SW 1271 (cell line): ENCODE data around the gene INSYN2B.

Source experiments
- DNase-seq, 2 experiments: peaks; one replicate each; lab custom pipeline; 2025; lab: John Stamatoyannopoulos, UW

INSYN2B gene

DNA sequence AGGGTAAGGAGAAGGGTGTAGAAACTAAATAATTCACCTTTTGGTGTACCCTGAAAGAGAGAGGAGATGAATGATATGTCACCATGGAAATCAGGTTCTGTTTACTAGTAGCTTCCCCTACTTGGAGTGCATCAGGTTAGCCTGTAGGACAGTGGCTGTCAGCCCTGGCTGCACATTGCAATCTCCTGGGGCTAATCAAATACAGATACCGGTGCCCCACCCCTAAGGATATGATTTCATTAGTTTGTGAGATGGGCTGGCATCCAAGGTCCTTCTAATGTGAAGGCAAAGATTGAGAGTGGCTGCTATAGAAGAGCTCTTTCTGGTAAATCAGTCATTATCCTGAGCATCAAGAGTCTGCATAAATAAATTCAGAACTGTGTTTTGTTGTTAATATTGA, 47.2 kb downstream of the INSYN2B start:
- no peak for DNase-seq

DNA sequence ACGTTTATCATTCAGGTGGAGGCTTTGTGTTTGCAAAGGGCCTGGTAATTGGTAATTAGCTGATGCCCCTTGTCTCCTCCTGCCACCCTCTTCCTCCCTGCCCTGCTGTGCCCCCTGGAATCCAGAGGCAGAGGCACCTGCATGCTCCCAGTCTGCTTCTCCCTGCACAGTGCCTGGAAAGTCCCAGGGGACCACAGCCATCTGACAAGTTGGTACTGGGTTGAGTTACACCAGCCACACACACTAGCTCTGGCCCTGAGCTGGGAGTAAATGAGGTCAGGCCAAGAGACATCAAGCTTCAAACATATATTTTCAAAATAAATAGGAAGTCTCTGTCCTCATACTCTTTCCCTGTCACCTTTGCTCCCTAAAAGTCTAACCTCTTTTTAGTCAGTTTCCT, 56.3 kb downstream of the INSYN2B start:
- DNase-seq: no peak

DNA sequence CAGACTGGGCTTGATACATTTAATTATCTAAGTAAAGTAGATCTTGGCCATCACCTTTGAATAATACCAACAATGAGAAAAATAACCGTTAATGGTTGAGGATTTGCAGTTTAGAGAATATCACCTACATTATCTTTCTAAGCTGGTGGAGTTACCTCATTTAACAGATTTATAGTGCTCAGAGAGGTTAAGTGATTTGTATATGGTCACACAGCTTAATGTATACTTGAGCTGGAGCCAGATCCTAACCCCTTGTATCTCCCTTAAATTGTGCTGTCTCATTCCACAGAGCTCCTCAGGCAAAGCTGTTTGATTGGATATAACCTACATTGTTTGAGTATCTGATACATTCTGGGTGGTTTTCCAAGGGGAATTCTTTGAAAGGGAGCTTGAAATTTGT, 57.8 kb downstream of the INSYN2B start:
- no peak for DNase-seq

DNA sequence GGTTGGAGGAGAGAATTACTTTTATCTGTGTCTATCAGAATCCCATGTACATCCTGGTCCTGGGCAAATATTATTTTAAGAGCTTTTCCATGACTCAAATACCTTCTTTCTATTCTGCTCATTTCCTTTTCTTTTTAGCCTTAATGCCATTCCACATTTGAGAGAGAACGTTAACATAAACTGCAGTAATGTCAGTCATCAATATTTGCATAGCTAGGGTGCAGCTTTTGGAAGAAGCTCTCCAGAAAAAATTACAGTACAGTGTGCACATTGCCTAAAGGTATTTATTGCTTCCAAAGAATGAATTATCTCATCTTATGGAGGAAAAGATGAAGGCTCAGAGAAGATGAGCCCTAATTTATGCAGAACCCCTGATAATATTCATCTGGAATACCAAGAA, 58.3 kb downstream of the INSYN2B start:
- no peak for DNase-seq

DNA sequence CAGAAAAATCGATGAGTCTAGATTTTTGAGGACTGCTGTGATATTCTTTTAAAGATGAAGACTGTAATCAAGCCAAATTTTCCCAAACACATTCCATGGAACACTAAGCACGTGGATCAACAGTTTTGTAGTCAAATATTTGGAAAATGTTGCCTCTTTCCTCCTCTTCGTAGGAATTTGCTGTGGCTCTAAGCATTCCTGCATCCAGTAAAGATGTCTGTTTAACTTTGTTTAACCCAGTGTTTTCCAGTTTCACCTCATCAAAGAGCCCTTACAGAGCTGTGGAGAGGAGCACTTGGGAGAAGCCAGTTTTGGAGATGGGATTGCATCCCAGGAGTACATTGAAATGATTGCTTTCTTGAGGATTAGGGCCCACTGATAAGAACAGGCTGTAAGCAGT, 58.9 kb downstream of the INSYN2B start:
- DNase-seq: no peak

DNA sequence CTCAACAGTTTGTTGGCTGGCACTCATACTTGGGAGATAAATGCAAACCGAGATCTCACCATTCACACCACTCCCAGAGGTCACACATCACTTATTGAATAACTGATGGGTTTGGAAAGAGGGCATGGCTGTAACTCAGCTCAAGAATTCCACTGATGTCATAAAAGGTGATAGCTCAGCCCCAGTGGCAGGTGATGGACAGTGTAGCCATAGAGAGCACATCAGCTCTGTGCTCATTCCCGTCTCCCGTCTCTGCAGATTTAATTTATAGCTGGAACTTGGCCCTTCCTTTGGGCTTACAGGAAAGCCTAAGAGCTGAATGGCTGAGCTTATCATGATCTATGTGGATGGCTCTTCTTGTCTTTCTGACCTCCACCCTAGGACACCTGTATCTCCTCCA, 59.8 kb downstream of the INSYN2B start:
- no peak for DNase-seq

DNA sequence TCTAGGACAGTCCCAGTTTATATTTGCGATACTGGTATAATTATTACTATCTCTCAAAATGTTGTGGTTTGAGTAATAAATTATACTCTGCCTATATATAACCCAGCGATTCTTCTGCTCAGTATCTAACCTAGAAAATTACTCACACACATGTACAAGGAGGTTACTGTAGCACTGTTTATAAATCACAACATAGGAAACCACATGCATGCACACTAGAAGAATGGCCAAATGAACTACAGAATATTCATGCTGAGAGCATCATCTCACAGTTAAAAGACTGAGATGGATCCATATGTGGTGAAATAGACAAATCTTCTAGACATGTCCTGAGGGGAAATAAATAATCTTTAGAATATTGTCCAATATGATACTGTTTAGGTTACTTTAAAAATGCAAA, 62.1 kb downstream of the INSYN2B start:
- no peak for DNase-seq

DNA sequence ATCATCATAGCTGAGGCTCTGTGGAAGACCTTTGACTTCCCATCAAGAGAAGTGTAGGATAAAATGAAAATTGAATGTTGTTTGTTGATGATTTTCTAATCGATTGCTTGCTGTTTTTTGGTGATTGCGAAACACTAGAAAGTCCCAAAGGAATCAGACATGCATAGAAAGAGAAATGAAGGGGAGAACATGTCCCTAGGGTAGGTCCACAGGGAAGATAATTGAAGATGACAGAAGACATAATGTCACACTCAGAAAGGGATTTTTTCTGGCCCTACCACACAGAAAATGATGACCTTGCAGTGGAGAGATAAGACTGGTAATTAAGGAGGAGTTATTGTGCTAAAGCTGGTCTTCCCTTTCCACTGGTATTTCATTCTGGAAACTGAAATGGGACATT, 62.8 kb downstream of the INSYN2B start:
- no peak for DNase-seq

DNA sequence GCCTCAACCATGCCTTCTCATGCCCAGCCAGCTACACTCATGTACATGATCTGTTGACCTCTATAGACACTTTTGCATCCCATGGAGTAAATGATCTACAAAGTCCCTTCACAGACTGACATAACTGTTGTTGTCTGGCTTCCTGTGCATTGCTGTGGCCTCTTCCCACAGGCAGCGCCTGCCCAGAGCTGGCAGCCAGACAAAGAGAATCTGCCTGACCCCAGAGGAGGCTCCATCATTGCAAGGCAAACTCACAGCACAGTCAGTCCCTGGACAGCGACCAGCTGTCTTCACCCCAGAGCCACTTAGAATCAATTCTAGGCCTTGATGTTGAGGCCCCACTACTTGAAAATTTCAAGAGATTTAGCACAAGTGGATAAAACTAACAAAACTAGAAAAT, 65.5 kb downstream of the INSYN2B start:
- no peak for DNase-seq

DNA sequence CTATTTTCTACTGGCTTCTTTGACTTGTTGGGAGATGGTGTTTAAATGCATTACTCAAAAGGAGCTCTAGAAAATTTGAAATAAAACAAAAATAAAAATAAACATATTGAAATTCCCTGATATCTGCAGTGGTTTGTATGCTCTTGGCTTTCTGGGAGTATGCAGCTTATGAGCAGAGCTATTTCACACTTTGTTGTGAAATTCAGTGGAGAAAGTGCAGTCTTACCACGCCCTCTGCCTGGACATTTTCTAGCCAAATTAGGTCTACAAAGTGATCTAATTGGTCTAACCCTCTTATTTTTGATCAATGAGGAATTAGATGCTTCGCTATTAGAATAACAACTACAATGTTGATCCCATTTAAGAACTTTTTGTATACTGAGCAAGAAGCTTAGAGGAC, 66.8 kb downstream of the INSYN2B start:
- no peak for DNase-seq

DNA sequence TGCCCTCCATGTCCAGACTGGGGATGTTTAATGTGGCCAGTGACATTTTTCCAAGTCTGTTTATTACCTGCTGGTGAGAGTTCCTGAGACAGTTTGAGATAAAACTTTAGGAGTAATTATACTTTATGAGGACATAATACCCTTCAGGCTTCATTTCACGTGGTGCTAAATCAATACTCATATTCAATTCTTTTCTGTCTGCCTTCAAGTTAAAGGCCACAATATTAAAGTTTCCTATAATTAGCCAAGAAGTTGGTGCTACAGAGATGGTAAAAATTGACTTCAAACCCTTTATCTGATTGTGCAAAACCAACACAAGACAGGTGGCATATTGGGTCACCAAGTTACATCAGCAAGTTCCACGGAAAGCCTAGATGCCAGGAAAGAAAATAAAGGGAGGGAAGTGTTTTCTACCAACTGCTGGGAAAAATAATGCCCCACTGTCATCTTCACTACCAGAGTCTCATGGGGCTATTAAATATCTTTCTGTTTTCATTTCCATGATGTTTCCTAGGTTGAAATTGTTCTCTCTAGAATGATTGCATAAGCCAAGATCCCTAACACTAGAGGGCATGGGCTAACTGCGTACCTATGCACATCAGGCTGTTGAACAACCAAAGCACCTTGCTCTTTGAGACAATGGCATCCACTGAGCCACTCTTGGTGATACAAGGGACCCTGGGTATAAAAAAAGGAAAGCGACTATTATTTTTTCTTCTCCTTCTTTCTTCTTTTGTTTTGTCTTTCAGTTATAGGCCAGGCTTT, 68.7 kb downstream of the INSYN2B start:
- DNase-seq: no peak

DNA sequence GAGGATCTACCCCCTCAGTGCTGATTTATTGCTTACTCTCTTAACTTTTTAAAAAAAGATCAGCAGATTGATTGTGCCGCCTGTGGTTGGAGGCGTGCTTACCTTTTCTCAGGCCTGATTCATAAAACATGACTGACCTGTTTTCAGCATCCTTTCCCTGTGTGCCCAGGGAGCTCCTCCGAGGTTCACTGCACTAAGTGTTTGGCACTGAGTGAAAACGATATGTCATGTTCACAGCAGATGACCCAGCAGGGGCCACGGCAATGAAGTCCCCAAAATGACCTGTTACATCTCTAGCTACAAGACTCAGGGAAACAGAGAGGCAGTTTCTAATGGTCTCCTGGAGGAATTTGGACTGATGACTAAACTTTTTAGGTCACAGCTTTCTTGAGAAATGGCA, 69.9 kb downstream of the INSYN2B start:
- DNase-seq: no peak

DNA sequence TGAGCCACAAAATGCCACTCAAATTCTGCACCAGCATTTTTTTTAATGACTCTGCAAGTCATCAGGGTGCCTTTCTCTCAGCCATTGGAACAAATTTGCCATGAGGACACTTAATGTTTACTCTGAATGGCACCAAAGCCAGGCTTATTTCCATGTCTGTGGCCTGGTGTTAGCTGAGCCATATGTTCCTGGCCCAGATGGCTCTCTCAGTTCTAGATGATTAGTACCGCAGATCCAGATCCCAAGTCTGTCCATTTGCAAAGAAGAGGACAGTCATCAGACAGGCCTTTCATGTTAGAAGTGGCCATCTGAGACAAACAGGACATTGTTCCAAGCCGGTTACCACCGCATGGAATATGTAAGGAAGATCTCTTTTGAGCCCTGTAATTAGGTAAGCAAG, 70.3 kb downstream of the INSYN2B start:
- no peak for DNase-seq

DNA sequence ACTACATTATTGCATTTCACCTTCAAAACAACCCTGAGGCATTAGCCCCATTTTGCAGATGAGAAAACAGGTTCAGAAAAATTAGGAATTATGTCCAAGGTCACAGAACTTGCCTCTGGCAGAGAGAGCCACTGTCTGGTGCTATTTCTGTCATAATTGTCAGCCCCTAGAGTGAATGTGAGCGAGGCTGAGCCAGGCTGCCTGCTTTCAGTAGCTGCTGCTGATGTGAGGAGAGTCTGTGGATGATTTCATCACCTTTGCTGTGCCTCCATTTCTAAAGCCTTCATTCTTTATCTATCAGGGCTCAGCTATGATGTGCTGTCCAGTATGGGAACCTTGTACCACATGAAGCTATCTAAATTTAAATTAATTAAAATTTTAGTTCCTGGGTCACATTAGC, 71.4 kb downstream of the INSYN2B start:
- no peak for DNase-seq

DNA sequence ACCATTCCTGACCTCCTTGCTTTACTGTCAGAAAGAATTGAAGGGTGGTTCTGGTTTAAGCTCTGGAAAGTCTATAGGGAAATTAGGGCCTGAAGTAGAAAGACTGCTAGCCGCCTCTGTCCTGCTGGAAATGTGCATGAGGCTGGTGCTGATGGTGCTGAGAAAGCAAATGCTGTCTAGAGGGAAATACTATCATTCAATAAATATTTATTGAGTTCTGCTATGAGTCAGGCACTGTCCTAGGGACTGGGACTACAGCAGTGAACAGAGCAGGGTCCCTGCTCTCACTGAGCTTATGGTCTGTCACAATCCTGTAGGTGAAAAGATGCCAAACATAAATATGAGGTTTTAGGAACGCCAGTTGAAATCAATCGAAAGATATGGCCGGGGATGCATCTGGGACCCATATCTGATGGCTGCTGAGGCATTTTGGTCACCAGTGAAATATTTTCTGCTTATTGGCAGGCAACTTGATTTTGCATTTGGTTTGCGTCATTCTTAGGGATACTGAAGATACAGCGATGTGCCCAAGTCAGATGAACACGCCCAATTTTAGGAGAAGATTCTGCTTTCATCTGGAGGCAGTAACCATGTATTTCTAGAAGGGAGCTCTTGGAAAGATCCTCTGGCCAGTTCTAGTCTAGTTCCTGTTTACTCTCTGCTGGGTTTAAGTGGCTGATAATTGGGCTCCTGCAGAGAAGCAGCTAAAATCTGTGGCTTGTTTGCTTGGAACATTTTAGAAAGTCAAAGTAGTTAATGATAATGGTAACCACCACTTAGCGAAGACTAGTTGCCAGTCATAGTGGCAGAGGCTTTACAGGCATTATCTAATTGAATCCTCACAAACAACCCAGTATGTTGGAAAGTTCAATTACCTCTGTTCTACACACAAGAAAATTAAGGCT, 73.3 kb downstream of the INSYN2B start:
- DNase-seq: no peak

DNA sequence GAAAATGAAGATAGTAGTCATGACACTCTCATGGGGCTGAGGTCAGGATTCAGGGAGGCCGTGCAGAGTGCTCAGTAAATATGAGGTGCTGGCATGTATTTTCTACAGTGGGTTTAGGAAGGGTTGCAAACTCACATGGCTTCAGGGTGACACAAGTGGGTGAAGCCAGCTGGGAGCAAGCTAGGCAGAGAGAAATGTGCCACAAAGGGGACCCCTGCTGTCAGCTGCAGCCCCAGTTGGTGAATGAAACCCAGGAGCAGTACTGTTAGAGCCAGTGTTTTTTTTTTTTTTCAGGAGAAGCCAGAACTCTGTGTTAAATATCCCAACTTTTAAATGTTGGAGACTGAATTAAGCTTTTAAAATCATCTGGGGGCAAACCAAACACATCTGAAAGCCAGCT, 75.3 kb downstream of the INSYN2B start:
- DNase-seq: no peak

DNA sequence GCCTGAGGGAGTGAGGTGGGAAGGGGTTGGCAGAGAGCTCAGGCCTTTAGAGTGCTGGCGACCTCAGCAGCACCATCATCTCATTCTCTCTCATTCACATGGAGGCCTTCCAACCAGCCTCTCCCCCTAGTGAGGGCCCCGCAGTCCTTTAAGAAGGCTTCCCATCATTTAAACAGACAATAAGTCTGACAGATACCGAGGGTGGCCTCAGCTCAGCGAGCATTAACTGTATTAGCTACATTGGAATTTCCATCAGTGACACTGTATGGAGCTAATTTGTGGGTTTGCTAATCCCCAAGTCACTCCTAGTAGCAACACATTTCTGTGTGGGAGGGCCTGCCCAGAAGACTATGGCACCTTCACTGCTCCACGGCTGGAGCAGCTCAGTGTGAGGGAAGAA, 75.8 kb downstream of the INSYN2B start:
- DNase-seq: no peak

DNA sequence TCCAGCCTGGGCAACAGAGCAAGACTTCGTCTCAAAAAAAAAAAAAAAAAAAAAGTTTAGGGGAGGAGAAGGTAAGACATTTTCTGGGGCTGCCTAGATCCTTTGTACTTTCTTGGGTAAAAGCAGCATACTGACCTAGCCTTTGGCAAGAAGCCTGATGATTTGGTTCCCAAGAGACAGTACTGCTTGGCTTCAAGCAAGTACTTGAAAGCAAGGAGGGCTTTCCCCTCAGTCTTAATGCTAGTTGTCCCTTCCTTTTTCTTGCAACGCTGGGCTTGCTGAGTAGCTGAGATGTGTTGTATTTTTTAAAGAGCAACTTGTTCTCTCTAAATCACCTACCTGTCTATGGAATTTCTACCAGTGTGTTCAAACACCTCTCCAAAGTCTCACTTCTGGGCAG, 76.2 kb downstream of the INSYN2B start:
- DNase-seq: no peak

DNA sequence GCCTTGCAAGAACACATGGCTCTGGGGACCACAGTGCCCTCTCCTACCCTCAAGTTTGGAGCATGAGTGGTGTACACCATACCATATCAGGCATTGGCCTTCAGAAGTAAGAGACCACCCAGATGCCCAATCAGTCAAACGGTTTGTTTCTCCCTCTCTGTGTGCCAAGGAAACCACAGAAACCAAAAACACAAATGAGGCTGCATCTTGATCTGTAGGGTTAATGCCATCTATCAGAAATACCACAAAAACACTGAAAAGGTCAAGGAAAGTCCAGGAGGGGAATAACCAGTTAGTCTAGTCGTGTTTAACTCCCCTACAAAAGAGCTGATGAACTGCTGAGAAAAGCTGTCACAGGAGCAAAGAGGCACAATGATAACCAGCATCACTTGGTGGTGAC, 78.4 kb downstream of the INSYN2B start:
- DNase-seq: no peak

DNA sequence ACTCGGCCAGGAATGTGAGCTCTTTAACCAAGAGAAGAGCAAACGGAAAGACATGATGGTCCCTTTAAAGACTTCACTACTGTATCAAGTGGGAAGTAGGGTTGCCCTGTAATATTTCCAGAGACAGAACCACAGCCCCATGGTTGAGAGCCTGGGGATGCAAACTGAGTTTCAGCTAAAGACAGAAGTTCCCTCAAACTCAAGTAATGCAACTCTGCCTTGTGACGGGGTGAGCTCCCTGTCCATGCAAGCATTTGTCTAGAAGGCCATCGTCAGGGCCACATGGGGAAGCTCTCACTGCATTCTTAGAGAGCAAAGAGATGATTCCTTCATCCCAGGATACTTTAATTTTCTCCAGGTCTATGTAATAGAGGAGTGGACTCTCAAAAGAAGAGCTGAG, 82.8 kb downstream of the INSYN2B start:
- no peak for DNase-seq

DNA sequence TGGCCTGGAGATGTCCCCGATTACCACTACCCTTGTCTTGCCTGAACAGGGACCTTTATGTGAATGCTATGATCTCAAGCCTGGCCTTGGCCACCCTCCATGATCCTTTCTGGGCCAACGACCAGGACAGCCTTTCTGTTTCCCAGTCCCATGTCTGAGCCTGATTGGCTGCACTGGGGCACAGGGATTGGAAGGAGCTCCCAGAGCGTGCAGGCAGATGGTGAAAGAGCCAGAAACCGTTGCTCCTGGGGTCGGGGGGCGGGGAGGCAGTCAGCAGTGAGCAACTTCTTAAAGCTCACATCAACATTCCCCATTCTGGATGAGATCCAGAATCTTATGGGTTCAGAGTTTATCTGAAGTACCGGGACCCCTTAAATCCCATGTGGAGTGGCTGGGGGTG, 84.4 kb downstream of the INSYN2B start:
- no peak for DNase-seq

DNA sequence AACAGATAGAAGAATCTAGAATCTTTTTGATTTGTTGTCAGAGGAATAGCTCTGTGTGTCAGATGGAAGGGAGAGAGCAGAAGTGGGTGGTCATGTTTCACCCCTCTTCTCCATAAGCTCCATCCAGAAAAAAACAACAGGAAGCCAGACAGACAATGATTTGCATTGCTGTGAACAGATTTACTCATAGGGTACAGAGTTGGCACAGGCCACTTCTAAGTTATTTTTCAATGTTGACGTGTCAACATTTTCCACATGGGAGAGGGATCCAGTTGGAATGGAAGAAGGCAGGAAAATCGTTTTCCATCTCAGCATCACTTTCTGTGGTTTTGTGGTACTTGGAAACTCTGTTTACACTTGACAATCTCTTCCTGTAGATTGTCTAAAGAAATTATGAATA, 86.7 kb downstream of the INSYN2B start:
- no peak for DNase-seq

DNA sequence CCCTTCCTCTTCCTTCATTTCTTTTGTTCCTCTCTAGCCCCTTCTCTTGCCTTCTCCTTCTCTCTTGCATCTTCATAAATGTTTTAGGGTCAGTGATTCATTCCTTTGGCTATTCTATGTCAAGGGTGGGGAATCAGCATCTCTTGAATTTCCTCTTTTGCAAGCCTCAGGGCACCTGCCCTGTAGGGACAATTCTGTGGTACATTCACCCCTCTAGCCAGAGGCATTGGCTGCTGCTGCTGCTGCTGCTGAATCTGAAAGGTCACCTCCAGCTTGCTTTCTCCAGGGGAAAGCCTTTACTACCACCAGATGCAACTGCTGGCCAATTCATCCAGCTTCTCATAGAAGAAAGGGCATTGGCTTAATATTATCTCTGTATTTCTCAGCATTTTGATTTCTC, 87.3 kb downstream of the INSYN2B start:
- no peak for DNase-seq

DNA sequence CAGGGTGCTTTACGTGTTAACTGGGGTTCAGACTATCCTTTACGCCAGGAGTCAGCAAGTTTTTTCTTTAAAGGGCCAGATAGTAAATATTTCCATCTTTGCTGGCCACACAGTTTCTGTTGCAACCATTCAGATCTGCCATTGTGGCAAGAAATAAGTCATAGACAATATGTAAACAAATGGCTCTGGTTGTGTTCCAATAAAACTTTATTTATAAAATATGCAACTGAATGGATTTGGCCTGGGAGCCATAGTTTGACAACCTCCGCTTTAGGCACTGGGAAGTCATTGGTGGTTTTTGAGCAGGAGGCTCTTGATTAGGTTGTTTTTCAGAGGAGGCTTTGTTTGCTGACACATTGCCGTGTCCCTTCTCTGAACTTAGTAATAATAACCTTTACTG, 90.7 kb downstream of the INSYN2B start:
- no peak for DNase-seq
